Testis (tissue), 2 donors: ENCODE results near the gene POLR2E.

ENCODE experiments used
- POLR2A ChIP-seq: fragments of 450-650 bp; IDR thresholded peaks from one replicate; pipeline ENCODE4 v1.6.1; 2017; ENCODE audit warnings: antibody characterized with exemption, mild to moderate bottlenecking, moderate library complexity
- TF ChIP-seq, protein P1 (sequence below), 3 experiments: fragments of 450-650 bp in 2 of 3; fragments of 200-600 bp in 1 of 3; sonication (generic) in 1 of 3; IDR thresholded peaks; one replicate each; pipeline ENCODE4 v1.5.1; 2016 to 2019; ENCODE audit warnings: antibody characterized with exemption in 3 of 3, mild to moderate bottlenecking in 2 of 3, moderate library complexity in 1 of 3

DNA sequence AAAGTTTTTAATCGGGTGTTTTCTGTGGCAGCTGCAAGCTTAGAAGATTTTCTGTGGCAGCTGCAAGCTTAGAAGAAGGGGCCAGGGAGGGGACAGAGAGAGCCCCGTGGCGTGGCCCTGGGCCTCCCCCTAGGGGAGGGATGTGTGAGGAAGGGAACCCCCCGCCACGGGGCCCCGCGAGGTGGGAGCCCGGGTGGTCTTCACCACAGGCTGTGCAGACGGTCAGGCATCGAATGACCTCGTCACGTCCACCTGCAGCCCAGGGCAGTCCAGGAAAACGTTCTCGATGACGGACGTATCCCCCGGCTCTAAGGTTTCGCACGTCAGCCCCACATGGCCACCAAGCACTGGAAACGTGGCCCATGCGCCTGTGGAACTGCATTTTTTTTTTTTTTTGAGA, 8.6 kb downstream of the POLR2E start:
- TF ChIP-seq, protein P1, sequence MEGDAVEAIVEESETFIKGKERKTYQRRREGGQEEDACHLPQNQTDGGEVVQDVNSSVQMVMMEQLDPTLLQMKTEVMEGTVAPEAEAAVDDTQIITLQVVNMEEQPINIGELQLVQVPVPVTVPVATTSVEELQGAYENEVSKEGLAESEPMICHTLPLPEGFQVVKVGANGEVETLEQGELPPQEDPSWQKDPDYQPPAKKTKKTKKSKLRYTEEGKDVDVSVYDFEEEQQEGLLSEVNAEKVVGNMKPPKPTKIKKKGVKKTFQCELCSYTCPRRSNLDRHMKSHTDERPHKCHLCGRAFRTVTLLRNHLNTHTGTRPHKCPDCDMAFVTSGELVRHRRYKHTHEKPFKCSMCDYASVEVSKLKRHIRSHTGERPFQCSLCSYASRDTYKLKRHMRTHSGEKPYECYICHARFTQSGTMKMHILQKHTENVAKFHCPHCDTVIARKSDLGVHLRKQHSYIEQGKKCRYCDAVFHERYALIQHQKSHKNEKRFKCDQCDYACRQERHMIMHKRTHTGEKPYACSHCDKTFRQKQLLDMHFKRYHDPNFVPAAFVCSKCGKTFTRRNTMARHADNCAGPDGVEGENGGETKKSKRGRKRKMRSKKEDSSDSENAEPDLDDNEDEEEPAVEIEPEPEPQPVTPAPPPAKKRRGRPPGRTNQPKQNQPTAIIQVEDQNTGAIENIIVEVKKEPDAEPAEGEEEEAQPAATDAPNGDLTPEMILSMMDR (IDR thresholded peaks at IDR 0.05): no peak
- no peak for TF ChIP-seq POLR2A
